Measurements from ENCODE around the gene RPP14.

Gene RPP14

GRCh38 chr3:58322793-58323192 lies 16.7 kb downstream of the RPP14 start:
- no peak overlapping the region; the same call in 1 of the 2 replicates for H3K27ac ChIP-seq (replicated peaks)
- H3K4me3 ChIP-seq (replicated peaks; ENCODE audit: insufficient read depth, low read length) = no peak overlapping the region
- peak in 1 of 2 experiments; percentile 46 for DNase-seq (ENCODE audit: low read depth in 1 of 2, low spot score in 1 of 2)
- no peaks in the 10 kb centered on the region for H3K27me3 ChIP-seq (ENCODE audit: insufficient read depth, poor library complexity, severe bottlenecking)
- no peak for TF ChIP-seq REST (IDR thresholded peaks at IDR 0.05; ENCODE audit: insufficient replicate concordance, low read depth)
- TF ChIP-seq GABPA (IDR thresholded peaks at IDR 0.05; ENCODE audit: low read depth) = no peak

- Histone ChIP-seq H3K4me3 (replicated peaks; ENCODE audit: insufficient read depth, low read length) (no peak overlapping the region), H3K27me3 (ENCODE audit: insufficient read depth, poor library complexity, severe bottlenecking) (no peaks in the 10 kb centered on the region), H3K27ac (replicated peaks) (no peak overlapping the region; the same call in none of the 2 replicates)
- no peak for DNase-seq (ENCODE audit: low read depth in 1 of 2, low spot score in 1 of 2)
- TF ChIP-seq POLR2AphosphoS5 (IDR thresholded peaks at IDR 0.05; ENCODE audit: low read depth) (no peak), SPI1 (IDR thresholded peaks at IDR 0.05; ENCODE audit: borderline replicate concordance, low read depth) (no peak), CTCF (IDR thresholded peaks at IDR 0.05; ENCODE audit: insufficient read depth, low read length) (no peak), GABPA (IDR thresholded peaks at IDR 0.05; ENCODE audit: low read depth) (no peak), REST (IDR thresholded peaks at IDR 0.05; ENCODE audit: insufficient replicate concordance, low read depth) (no peak)
Observed at GRCh38 chr3:58323529-58324390, 17.7 kb downstream of the RPP14 start.

- TF ChIP-seq CTCF (IDR thresholded peaks at IDR 0.05; ENCODE audit: insufficient read depth, low read length) (no peak), SPI1 (IDR thresholded peaks at IDR 0.05; ENCODE audit: borderline replicate concordance, low read depth) (no peak), POLR2AphosphoS5 (IDR thresholded peaks at IDR 0.05; ENCODE audit: low read depth) (no peak), GABPA (IDR thresholded peaks at IDR 0.05; ENCODE audit: low read depth) (no peak), REST (IDR thresholded peaks at IDR 0.05; ENCODE audit: insufficient replicate concordance, low read depth) (no peak)
- H3K4me3 ChIP-seq (replicated peaks; ENCODE audit: insufficient read depth, low read length) = no peak overlapping the region
- no peaks in the 10 kb centered on the region for H3K27me3 ChIP-seq (ENCODE audit: insufficient read depth, poor library complexity, severe bottlenecking)
- DNase-seq (ENCODE audit: low read depth in 1 of 2, low spot score in 1 of 2) = no peak
- H3K27ac ChIP-seq (replicated peaks) = no peak overlapping the region
Observed at GRCh38 chr3:58324391-58325390, 18.6 kb downstream of the RPP14 start.

Data from HL-60 (cell line).